Peyer's patch (tissue), 4 donors: ENCODE measurements around the gene POLDIP2. TPM values are rescaled to one million over a fixed set of nuclear protein-coding genes. Genes with fewer than 3 reads are reported as not detected.

Experiments used
- DNase-seq, 3 donors: peaks; one replicate each; pipeline ENCODE4 v3.0.0-alpha.2; 2017 to 2019
- H3K27ac ChIP-seq, 4 donors: fragments of 200-600 bp; sonication (generic); one replicate each; pipeline ENCODE4 v1.5.1; 2016 to 2019
- H3K27me3 ChIP-seq, 2 donors: fragments of 200-600 bp; sonication (generic); one replicate each; pipeline ENCODE4 v1.5.1; 2019
- H3K36me3 ChIP-seq, 3 donors: fragments of 200-600 bp; sonication (generic); one replicate each; pipeline ENCODE4 v1.5.1; 2016 to 2019
- H3K4me1 ChIP-seq, 4 donors: fragments of 200-600 bp; sonication (generic); one replicate each; pipeline ENCODE4 v1.5.1; 2016 to 2019
- H3K4me3 ChIP-seq, 4 donors: fragments of 200-600 bp; sonication (generic); 1 replicate in 3 of 4; 2 replicates in 1 of 4; pipeline ENCODE4 v1.5.1; 2016 to 2019; ENCODE audit warnings: mild to moderate bottlenecking in 1 of 4
- H3K9me3 ChIP-seq, 4 donors: fragments of 200-600 bp; sonication (generic); one replicate each; pipeline ENCODE4 v1.5.1; 2016 to 2019; ENCODE audit warnings: mild to moderate bottlenecking in 1 of 4
- CTCF ChIP-seq, 6 experiments: fragments of 450-650 bp in 4 of 6; fragments of 200-600 bp in 2 of 6; sonication (generic) in 1 of 6; IDR thresholded peaks; one replicate each; pipeline ENCODE4 v1.5.1; 2017 to 2019; ENCODE audit warnings: antibody characterized with exemption in 6 of 6, mild to moderate bottlenecking in 3 of 6, moderate library complexity in 1 of 6
- POLR2A ChIP-seq, 2 donors: fragments of 450-650 bp; IDR thresholded peaks; one replicate each; pipeline ENCODE4 v1.5.1; 2017; ENCODE audit warnings: antibody characterized with exemption in 2 of 2, mild to moderate bottlenecking in 2 of 2, moderate library complexity in 2 of 2
- total RNA-seq, 4 donors: library from RNA; depleted of rRNA; stranded (reverse); fragments of >200 nt; gene quantifications; one replicate each; pipeline ENCODE4 v1.1.0, GENCODE V29; 2016

POLDIP2 gene
- total RNA-seq, 4 donors from 2014 or later: 49.5 to 87.2 (median 79.0) TPM

DNA sequence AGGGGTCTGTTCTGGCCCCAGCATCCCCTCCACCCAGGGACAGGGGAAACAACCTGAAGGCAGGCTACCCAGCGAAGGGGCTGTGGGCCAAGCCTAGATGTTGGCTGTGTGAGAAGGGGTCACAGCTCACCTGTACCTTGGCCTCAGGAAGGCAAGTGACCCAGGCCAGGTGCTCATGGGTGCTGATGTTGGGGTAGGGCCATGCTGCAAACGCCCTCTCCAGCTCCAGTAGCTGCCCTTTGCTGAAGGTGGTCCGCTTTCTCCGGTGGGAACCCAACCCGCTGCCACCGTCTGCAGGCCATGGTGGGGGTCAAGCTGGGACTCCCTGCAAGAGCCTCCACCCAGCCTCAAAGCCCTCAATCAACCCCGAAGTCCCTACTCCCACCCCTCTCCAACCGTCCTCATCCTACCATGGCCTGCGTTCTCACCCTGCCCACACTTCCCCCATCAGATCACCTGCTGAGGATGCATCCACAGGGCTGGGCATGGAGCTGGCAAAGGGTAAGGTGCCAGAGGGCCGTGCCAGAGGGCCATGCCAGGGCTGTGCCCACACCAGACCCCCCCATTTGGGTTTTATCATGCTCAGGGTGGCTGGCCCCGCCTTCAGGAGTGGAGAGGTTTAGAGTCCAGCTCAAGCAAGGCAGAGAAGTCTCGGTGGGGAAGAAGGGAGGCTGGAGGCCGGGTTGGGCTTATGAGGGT is 7.5 kb upstream of the POLDIP2 start, which contains the start of gene SEBOX:
TSS of gene SEBOX (minus strand) at position 535 of the 699 bp plus-strand sequence. CDS start at position 487, 48 bp downstream.
- peak in 1 of 3 donors; percentile 37 for DNase-seq
- Histone ChIP-seq H3K36me3 (peaks cover 0 to 47% (median 10%) of the 10 kb centered on the region in 3 donors), H3K4me1 (no peaks in the 10 kb centered on the region), H3K9me3 (no peaks in the 10 kb centered on the region), H3K27me3 (no peaks in the 10 kb centered on the region), H3K27ac (no peak within 1 kb of the TSS), H3K4me3 (no peak within 1 kb of the TSS)
- TF ChIP-seq POLR2A (IDR thresholded peaks at IDR 0.05): no peak

DNA sequence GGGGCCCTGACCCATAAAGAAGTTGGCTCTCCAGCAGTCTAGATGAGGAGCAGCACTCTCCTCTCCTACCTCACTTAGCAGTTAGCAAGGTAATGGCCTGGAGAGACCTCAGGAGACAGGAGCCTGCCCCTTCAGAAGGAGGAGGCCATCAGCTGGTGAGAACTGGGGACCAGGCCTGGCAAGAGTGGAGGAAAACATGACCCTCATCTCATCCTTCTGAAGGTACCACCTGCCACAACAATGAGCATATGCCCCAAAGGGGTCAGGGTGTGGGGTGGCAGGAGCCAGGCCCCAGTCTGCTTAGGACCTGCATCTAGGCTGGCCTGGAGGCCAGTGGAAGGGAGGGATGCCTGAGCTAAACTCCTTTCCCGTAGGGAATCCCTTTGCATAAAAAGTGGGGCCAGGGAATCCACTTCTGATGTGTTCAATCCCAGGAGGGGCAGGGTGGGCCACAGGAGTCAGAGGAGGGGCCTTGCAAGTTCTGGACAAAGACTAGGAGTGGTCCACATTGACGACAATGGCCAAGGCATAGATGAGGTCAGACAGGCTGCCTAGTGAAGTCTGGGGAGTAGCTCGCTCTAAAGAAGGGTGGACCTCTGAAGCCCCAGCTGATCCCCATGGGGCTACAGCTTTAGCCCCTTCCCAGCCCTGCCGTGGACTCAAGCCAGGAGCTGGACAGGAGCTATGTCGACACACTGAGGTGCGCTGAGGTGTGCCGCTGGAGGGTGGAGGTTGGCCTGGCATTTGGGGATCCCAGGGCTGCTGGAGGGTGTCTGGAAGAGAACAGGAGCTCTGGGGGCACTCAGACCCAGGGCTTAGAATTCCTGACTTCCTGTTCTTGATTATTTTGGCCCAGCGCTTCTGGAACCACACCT is 6.7 kb upstream of the POLDIP2 start:
- H3K27me3 ChIP-seq: no peaks in the 10 kb centered on the region

DNA sequence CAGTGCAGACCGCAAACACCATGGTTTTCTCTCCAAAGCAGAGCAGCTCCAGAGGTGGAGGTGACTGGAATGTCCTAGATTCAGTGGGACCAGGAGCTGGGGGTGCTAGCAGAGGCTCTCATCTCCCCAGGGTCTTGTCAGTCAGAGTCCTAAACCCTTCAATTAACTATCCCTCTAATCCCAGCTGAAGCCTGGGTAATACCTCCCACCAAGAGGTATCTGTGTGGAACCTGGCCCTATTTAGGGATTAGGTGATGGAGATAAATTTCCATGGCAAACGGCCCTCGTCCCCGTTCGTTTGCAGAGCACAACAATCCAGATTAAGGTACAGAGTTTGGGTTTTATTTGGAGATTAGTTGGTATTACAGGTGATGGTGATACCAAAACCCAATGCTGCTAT is 5.9 kb upstream of the POLDIP2 start:
- peaks cover 0 to 55% (median 10%) of the 10 kb centered on the region in 3 donors for H3K36me3 ChIP-seq
- DNase-seq: no peak

More for the DNA sequence above, 6.7 kb upstream of the POLDIP2 start:
- Histone ChIP-seq H3K9me3 (no peaks in the 10 kb centered on the region), H3K4me3 (no peak overlapping the region), H3K27ac (no peak overlapping the region), H3K36me3 (peaks cover 0 to 55% (median 10%) of the 10 kb centered on the region in 3 donors), H3K4me1 (no peaks in the 10 kb centered on the region)
- DNase-seq: no peak
- no peak for TF ChIP-seq POLR2A (IDR thresholded peaks at IDR 0.05)
- no peak for TF ChIP-seq CTCF (IDR thresholded peaks at IDR 0.05)

DNA sequence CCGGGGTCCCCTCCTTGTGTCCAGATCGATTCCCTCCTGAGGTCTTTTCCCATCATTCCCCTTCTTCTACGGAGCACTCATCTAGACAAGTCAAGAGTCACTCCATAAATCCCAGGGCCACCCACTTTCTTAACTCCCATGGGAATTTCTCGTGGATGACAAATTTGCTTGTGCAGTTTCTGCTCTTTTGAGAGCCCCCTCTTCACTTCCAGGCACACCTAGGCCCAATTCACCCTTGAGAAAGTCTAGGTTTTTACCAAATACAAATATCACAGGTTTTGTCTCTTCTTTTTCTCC is 522 bp upstream of the POLDIP2 start:
- Histone ChIP-seq H3K4me1 (peaks cover 5 to 26% (median 10%) of the 10 kb centered on the region in 4 donors), H3K4me3 (peak overlapping the region; percentile 76 to 96 (median 86)), H3K36me3 (peaks cover 0 to 55% (median 10%) of the 10 kb centered on the region in 3 donors), H3K27me3 (no peaks in the 10 kb centered on the region), H3K27ac (peak overlapping the region; percentile 81 to 93 (median 90)), H3K9me3 (no peaks in the 10 kb centered on the region)
- DNase-seq: no peak
- TF ChIP-seq POLR2A (IDR thresholded peaks at IDR 0.05): no peak
- no peak for TF ChIP-seq CTCF (IDR thresholded peaks at IDR 0.05)

More for the DNA sequence above, 5.9 kb upstream of the POLDIP2 start:
- H3K27me3 ChIP-seq: no peaks in the 10 kb centered on the region
- peaks cover under 1 to 6% (median 3%) of the 10 kb centered on the region in 4 donors for H3K4me1 ChIP-seq
- H3K4me3 ChIP-seq: no peak overlapping the region
- TF ChIP-seq CTCF (IDR thresholded peaks at IDR 0.05): no peak
- TF ChIP-seq POLR2A (IDR thresholded peaks at IDR 0.05): no peak
- H3K27ac ChIP-seq: no peak overlapping the region
- no peaks in the 10 kb centered on the region for H3K9me3 ChIP-seq

GRCh38 chr17:28350271-28350670 is 7.1 kb downstream of the POLDIP2 start:
- no peaks in the 10 kb centered on the region for H3K9me3 ChIP-seq
- peak in 1 of 3 donors; percentile 7 for DNase-seq
- peaks cover 0 to 90% (median 0%) of the 10 kb centered on the region in 3 donors for H3K36me3 ChIP-seq
- no peak overlapping the region for H3K4me3 ChIP-seq
- H3K4me1 ChIP-seq: no peaks in the 10 kb centered on the region
- TF ChIP-seq POLR2A (IDR thresholded peaks at IDR 0.05) (no peak), CTCF (IDR thresholded peaks at IDR 0.05) (no peak)
- H3K27ac ChIP-seq: no peak overlapping the region
- H3K27me3 ChIP-seq: no peaks in the 10 kb centered on the region

GRCh38 chr17:28348979-28349378 is 8.3 kb downstream of the POLDIP2 start:
- no peak for TF ChIP-seq CTCF (IDR thresholded peaks at IDR 0.05)
- no peak for TF ChIP-seq POLR2A (IDR thresholded peaks at IDR 0.05)
- Histone ChIP-seq H3K27ac (no peak overlapping the region), H3K9me3 (no peaks in the 10 kb centered on the region), H3K36me3 (peaks cover 0 to 96% (median 0%) of the 10 kb centered on the region in 3 donors), H3K4me3 (no peak overlapping the region), H3K27me3 (no peaks in the 10 kb centered on the region), H3K4me1 (no peaks in the 10 kb centered on the region)
- peak in 1 of 3 donors; percentile 29 for DNase-seq
